ENCODE results near the gene BLACAT1.

GRCh38 chr1:205504311-205505075, 48.6 kb upstream of the BLACAT1 start, which contains the start of gene CDK18:
- TF ChIP-seq RAD21 (CRISPR knock-in tag; IDR thresholded peaks at IDR 0.05) (no peak), REXO4 (CRISPR knock-in tag; IDR thresholded peaks at IDR 0.05; ENCODE audit: borderline replicate concordance) (no peak), ZHX1 (CRISPR knock-in tag; IDR thresholded peaks at IDR 0.05; ENCODE audit: low read depth) (no peak), HCFC1 (IDR thresholded peaks at IDR 0.05; ENCODE audit: low read depth, low read length) (no peak), MXI1 (IDR thresholded peaks at IDR 0.05; ENCODE audit: borderline replicate concordance, low read depth, low read length) (no peak; the same call in 2 of the 3 replicates), ZNF251 (CRISPR knock-in tag; IDR thresholded peaks at IDR 0.05) (no peak), CSRNP1 (CRISPR knock-in tag; IDR thresholded peaks at IDR 0.05) (no peak), HNRNPUL1 (IDR thresholded peaks at IDR 0.05; ENCODE audit: low read depth, low read length) (no peak), FOSL1 (CRISPR knock-in tag; IDR thresholded peaks at IDR 0.05; ENCODE audit: borderline replicate concordance) (no peak), HMGXB4 (CRISPR knock-in tag; IDR thresholded peaks at IDR 0.05; ENCODE audit: borderline replicate concordance in 1 of 2, low read depth in 1 of 2) (peak; percentile 20 to 46; a peak in 2 of 4 replicates), ZNF136 (CRISPR knock-in tag; IDR thresholded peaks at IDR 0.05; ENCODE audit: low read depth) (no peak)

Data from HepG2 (cell line).